Urinary bladder (tissue), 4 donors: ENCODE data around the gene TMEM185A. TPM values are rescaled to one million over a fixed set of nuclear protein-coding genes. Genes with fewer than 3 reads are reported as not detected.
"Not testable (repeated sequence)": the region's sequence is repeated elsewhere in the genome, so short reads cannot be mapped to it uniquely, and the experiment has no call there.

ENCODE experiments used
- DNase-seq: peaks from one replicate; pipeline ENCODE4 v3.0.0-alpha.2; 2015; ENCODE audit errors: extremely low spot score
- H3K27ac ChIP-seq: one replicate; pipeline ENCODE4 v1.5.1; 2013; ENCODE audit warnings: low read depth, mild to moderate bottlenecking, moderate library complexity
- H3K36me3 ChIP-seq: one replicate; pipeline ENCODE4 v1.6.1; 2013; ENCODE audit warnings: mild to moderate bottlenecking, moderate library complexity; ENCODE audit not compliant: insufficient read depth
- H3K4me1 ChIP-seq: one replicate; pipeline ENCODE4 v1.6.1; 2013; ENCODE audit warnings: mild to moderate bottlenecking, moderate library complexity; ENCODE audit not compliant: insufficient read depth
- H3K4me3 ChIP-seq: one replicate; pipeline ENCODE4 v1.5.1; 2013; ENCODE audit warnings: low read depth, low read length
- WGBS: extraction: QIAGEN DNeasy Blood & Tissue Kit; methylation state at CpG from one replicate; pipeline ENCODE4 v1.1.7; 2013; 5-methylcytosine and 5-hydroxymethylcytosine counted together
- polyA plus RNA-seq: library from polyadenylated mRNA; stranded (reverse); fragments of 200-250 nt; gene quantifications from one replicate; pipeline ENCODE4 v1.2.3, GENCODE V29; 2013
- total RNA-seq: library from RNA; depleted of rRNA; stranded (reverse); fragments of >200 nt; gene quantifications from one replicate; pipeline ENCODE4 v1.2.3, GENCODE V29; 2014
- donor health status: healthy with polysubstance abuse.
- donor health status: healthy.

TMEM185A gene
- total and polyA plus RNA-seq, 2 donors, result 23.3 to 26.2 TPM

- Histone ChIP-seq H3K4me1 (no peaks in the 10 kb centered on the region), H3K4me3 (no peak overlapping the region), H3K36me3 (no peaks in the 10 kb centered on the region), H3K27ac (no peak overlapping the region)
- no CpG with 5 or more reads among the region's 4 CpGs for WGBS
- DNase-seq, result no peak
Observed at GRCh38 chrX:149563359-149563758, 68.2 kb downstream of the TMEM185A start.

GRCh38 chrX:149555251-149555650 is 76.3 kb downstream of the TMEM185A start:
- not testable (repeated sequence) for H3K27ac ChIP-seq, H3K36me3 ChIP-seq, DNase-seq, H3K4me3 ChIP-seq, H3K4me1 ChIP-seq
- no CpG with 5 or more reads among the region's 4 CpGs for WGBS

- DNase-seq, H3K27ac ChIP-seq, H3K4me1 ChIP-seq, H3K4me3 ChIP-seq, H3K36me3 ChIP-seq: not testable (repeated sequence)
- WGBS, result 87% methylated on average over 2 of the region's 6 CpGs
Observed at GRCh38 chrX:149551939-149552248, 79.7 kb downstream of the TMEM185A start.

- not testable (repeated sequence) for H3K4me3 ChIP-seq, DNase-seq, H3K36me3 ChIP-seq, H3K4me1 ChIP-seq, H3K27ac ChIP-seq
- no CpG with 5 or more reads among the region's 4 CpGs for WGBS
Observed at GRCh38 chrX:149551245-149551938, 80.2 kb downstream of the TMEM185A start.

GRCh38 chrX:149550454-149550853 is 81.1 kb downstream of the TMEM185A start:
- DNase-seq, H3K4me3 ChIP-seq, H3K4me1 ChIP-seq, H3K36me3 ChIP-seq, H3K27ac ChIP-seq: not testable (repeated sequence)
- WGBS, result 90% methylated on average over 1 of the region's 1 CpG

- H3K27ac ChIP-seq, H3K4me1 ChIP-seq, H3K4me3 ChIP-seq, DNase-seq, H3K36me3 ChIP-seq: not testable (repeated sequence)
- 82% methylated on average over 1 of the region's 6 CpGs for WGBS
Observed at GRCh38 chrX:149549701-149550100, 81.9 kb downstream of the TMEM185A start, which contains the start of gene HSFX3. Gene HSFX3 (minus strand): TSS chrX:149549924. CDS start chrX:149549852, 72 bp downstream.

GRCh38 chrX:149547782-149548181 is 83.8 kb downstream of the TMEM185A start:
- not testable (repeated sequence) for DNase-seq, H3K36me3 ChIP-seq, H3K4me3 ChIP-seq, H3K27ac ChIP-seq, H3K4me1 ChIP-seq
- 89% methylated on average over 1 of the region's 3 CpGs for WGBS

- not testable (repeated sequence) for H3K4me3 ChIP-seq, H3K27ac ChIP-seq, DNase-seq, H3K4me1 ChIP-seq, H3K36me3 ChIP-seq
- WGBS, result 97% methylated on average over 1 of the region's 1 CpG
Observed at GRCh38 chrX:149546962-149547361, 84.6 kb downstream of the TMEM185A start.

Other genes starting within 250 kb of the TMEM185A start
- gene IDS, start 126.5 kb downstream of the TMEM185A start, total RNA-seq, result 44.3 TPM
- 62.6 TPM for gene IDS, start 126.5 kb downstream of the TMEM185A start, polyA plus RNA-seq
- gene EOLA1, start 90.8 kb downstream of the TMEM185A start, total RNA-seq, result 10.2 TPM
- 20.1 TPM for gene EOLA1, start 90.8 kb downstream of the TMEM185A start, polyA plus RNA-seq
- not detected for gene HSFX3, start 81.9 kb downstream of the TMEM185A start, total RNA-seq
- gene HSFX3, start 81.9 kb downstream of the TMEM185A start, polyA plus RNA-seq, result not detected
- not detected for gene MAGEA9B, start 44.3 kb downstream of the TMEM185A start, total RNA-seq
- not detected for gene MAGEA9B, start 44.3 kb downstream of the TMEM185A start, polyA plus RNA-seq
- gene HSFX2, start 36.5 kb downstream of the TMEM185A start, total RNA-seq, result 0.95 TPM
- 1.3 TPM for gene HSFX2, start 36.5 kb downstream of the TMEM185A start, polyA plus RNA-seq
- gene MAGEA11, start 80.3 kb upstream of the TMEM185A start, total RNA-seq, result not detected
- gene MAGEA11, start 80.3 kb upstream of the TMEM185A start, polyA plus RNA-seq, result not detected
- gene HSFX1, start 142.3 kb upstream of the TMEM185A start, total RNA-seq, result 0.95 TPM
- gene HSFX1, start 142.3 kb upstream of the TMEM185A start, polyA plus RNA-seq, result 1.5 TPM
- not detected for gene MAGEA9, start 150.1 kb upstream of the TMEM185A start, total RNA-seq
- gene MAGEA9, start 150.1 kb upstream of the TMEM185A start, polyA plus RNA-seq, result not detected
- gene MAGEA8, start 249.4 kb upstream of the TMEM185A start, total RNA-seq, result not detected
- gene MAGEA8, start 249.4 kb upstream of the TMEM185A start, polyA plus RNA-seq, result not detected